Left lung (tissue), 10 donors: ENCODE measurements around the gene FANCL. TPM values are rescaled to one million over a fixed set of nuclear protein-coding genes. Genes with fewer than 3 reads are reported as not detected.
"Not testable (repeated sequence)": the region's sequence is repeated elsewhere in the genome, so short reads cannot be mapped to it uniquely, and the experiment has no call there.

Source experiments
- ATAC-seq: fragments of 200-7000 bp; cut with Tn5 transposase; one replicate; pipeline ENCODE4 v1.9.1; 2020; ENCODE audit warnings: moderate library complexity
- DNase-seq, 4 donors: peaks; one replicate each; pipeline ENCODE4 v3.0.0-alpha.2; 2013 to 2020
- H3K27ac ChIP-seq, 2 donors: fragments of 200-600 bp; sonication (generic) in 1 of 2; one replicate each; pipeline versions ENCODE4 v1.5.0 to v1.8.0; 2020 to 2021
- H3K27me3 ChIP-seq, 2 donors: fragments of 200-600 bp; sonication (generic) in 1 of 2; one replicate each; pipeline versions ENCODE4 v1.5.0 to v1.8.0; 2020 to 2021
- H3K36me3 ChIP-seq, 2 donors: fragments of 200-600 bp; sonication (generic) in 1 of 2; one replicate each; pipeline versions ENCODE4 v1.5.0 to v1.8.0; 2020 to 2021
- H3K4me1 ChIP-seq, 2 donors: fragments of 200-600 bp; one replicate each; pipeline ENCODE4 v1.8.0; 2021
- H3K4me3 ChIP-seq, 2 donors: fragments of 200-600 bp; sonication (generic) in 1 of 2; one replicate each; pipeline versions ENCODE4 v1.5.0 to v1.8.0; 2020 to 2021; ENCODE audit warnings: mild to moderate bottlenecking in 1 of 2
- H3K9me3 ChIP-seq, 2 donors: fragments of 200-600 bp; sonication (generic) in 1 of 2; one replicate each; pipeline versions ENCODE4 v1.5.0 to v1.8.0; 2020 to 2021
- CTCF ChIP-seq, 2 donors: fragments of 200-600 bp; sonication (generic) in 1 of 2; IDR thresholded peaks; one replicate each; pipeline versions ENCODE4 v1.5.0 to v1.8.0; 2021; ENCODE audit warnings: antibody characterized with exemption in 2 of 2
- intact Hi-C, 2 donors: fragments of 100-400 bp; cut with DNase I; formaldehyde crosslinking; loops; one replicate each; pipeline versions ENCODE4 v1.11.2 to v1.14.2; 2022
- polyA plus RNA-seq, 6 donors: library from polyadenylated mRNA; unstranded; fragments of 120-200 nt; gene quantifications; one replicate each; pipeline ENCODE4 v1.2.1, GENCODE V29; 2013; ENCODE audit not compliant: insufficient read length in 6 of 6
- total RNA-seq, 2 donors: library from RNA; stranded (reverse); fragmentation: NEBNext Ultra II Directional; extraction: Animal tissue kit (Norgen Biotek cat#: 25700); gene quantifications; one replicate each; pipeline ENCODE4 v1.2.1, GENCODE V29; 2021
- donor health status: DM: no; HTN: yes; CAD: no.
- donor health status: DM: no; HTN: no; CAD: no.

FANCL gene
- total and polyA plus RNA-seq, 8 donors: 18.0 to 111 (median 93.9) TPM

GRCh38 chr2:58180635-58181034 is 60.5 kb downstream of the FANCL start:
- no peak for TF ChIP-seq CTCF (IDR thresholded peaks at IDR 0.05)
- no peak for ATAC-seq
- H3K4me3 ChIP-seq: no peak overlapping the region
- no peaks in the 10 kb centered on the region for H3K4me1 ChIP-seq
- intact Hi-C loops: no loop called here
- DNase-seq: no peak
- H3K36me3 ChIP-seq: no peaks in the 10 kb centered on the region
- no peak overlapping the region for H3K27ac ChIP-seq
- H3K9me3 ChIP-seq: peaks cover 0 to 1% of the 10 kb centered on the region in 2 donors
- no peaks in the 10 kb centered on the region for H3K27me3 ChIP-seq

- H3K4me3 ChIP-seq, DNase-seq, intact Hi-C loops, ATAC-seq, H3K27me3 ChIP-seq, H3K27ac ChIP-seq, H3K36me3 ChIP-seq, H3K9me3 ChIP-seq, H3K4me1 ChIP-seq: not testable (repeated sequence)
Measured at GRCh38 chr2:58180175-58180574, 61.0 kb downstream of the FANCL start.

DNA sequence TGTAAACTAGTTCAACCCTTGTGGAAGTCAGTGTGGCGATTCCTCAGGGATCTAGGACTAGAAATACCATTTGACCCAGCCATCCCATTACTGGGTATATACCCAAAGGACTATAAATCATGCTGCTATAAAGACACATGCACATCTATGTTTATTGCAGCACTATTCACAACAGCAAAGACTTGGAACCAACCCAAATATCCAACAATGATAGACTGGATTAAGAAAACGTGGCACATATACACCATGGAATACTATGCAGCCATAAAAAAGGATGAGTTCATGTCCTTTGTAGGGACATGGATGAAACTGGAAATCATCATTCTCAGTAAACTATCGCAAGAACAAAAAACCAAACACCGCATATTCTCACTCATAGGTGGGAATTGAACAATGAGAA is 63.9 kb downstream of the FANCL start:
- ATAC-seq, intact Hi-C loops, H3K4me1 ChIP-seq: not testable (repeated sequence)

DNA sequence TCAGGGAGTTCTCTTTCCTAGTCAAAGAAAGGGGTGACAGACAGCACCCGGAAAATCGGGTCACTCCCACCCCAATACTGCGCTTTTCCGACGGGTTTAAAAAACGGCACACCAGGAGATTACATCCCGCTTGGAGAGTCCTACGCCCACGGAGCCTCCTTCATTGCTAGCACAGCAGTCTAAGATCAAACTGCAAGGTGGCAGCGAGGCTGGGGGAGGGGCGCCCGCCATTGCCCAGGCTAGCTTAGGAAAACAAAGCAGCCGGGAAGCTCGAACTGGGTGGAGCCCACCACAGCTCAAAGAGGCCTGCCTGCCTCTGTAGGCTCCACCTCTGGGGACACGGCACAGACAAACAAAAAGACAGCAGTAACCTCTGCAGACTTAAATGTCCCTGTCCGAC is 69.3 kb downstream of the FANCL start:
- H3K36me3 ChIP-seq: peaks cover 0 to 16% of the 10 kb centered on the region in 2 donors
- DNase-seq: peak in 1 of 4 donors; percentile 24
- peaks cover 0 to 18% of the 10 kb centered on the region in 2 donors for H3K9me3 ChIP-seq
- intact Hi-C loops, H3K27me3 ChIP-seq, ATAC-seq, H3K4me1 ChIP-seq, H3K27ac ChIP-seq, H3K4me3 ChIP-seq: not testable (repeated sequence)

More for the DNA sequence above, 63.9 kb downstream of the FANCL start:
- not testable (repeated sequence) for DNase-seq, H3K36me3 ChIP-seq, H3K4me3 ChIP-seq, H3K27me3 ChIP-seq, H3K27ac ChIP-seq, H3K9me3 ChIP-seq

GRCh38 chr2:58170334-58170933 is 70.7 kb downstream of the FANCL start:
- ATAC-seq, H3K4me1 ChIP-seq, H3K27ac ChIP-seq, DNase-seq, H3K27me3 ChIP-seq, H3K4me3 ChIP-seq, intact Hi-C loops: not testable (repeated sequence)
- Histone ChIP-seq H3K9me3 (peaks cover 0 to 17% of the 10 kb centered on the region in 2 donors), H3K36me3 (peaks cover 0 to 18% of the 10 kb centered on the region in 2 donors)

DNA sequence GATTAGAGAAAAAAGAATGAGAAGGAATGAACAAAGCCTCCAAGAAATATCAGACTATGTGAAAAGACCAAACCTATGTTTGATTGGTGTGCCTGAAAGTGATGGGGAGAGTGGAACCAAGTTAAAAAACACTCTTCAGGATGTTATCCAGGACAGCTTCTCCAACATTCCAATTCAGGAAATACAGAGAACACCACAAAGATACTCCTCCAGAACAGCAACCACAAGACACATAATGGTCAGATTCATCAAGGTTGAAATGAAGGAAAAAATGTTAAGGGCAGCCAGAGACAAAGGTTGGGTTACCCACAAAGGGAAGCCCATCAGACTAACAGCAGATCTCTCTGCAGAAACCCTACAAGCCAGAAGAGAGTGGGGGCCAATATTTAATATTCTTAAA is 71.3 kb downstream of the FANCL start:
- DNase-seq, H3K27ac ChIP-seq, ATAC-seq, H3K27me3 ChIP-seq, H3K4me1 ChIP-seq, H3K4me3 ChIP-seq, intact Hi-C loops: not testable (repeated sequence)
- H3K9me3 ChIP-seq: peaks cover 0 to 17% of the 10 kb centered on the region in 2 donors
- peaks cover 0 to 18% of the 10 kb centered on the region in 2 donors for H3K36me3 ChIP-seq

- H3K4me3 ChIP-seq, H3K27ac ChIP-seq, ATAC-seq, H3K27me3 ChIP-seq, intact Hi-C loops, H3K4me1 ChIP-seq: not testable (repeated sequence)
- Histone ChIP-seq H3K36me3 (peaks cover 0 to 18% of the 10 kb centered on the region in 2 donors), H3K9me3 (peaks cover 0 to 17% of the 10 kb centered on the region in 2 donors)
- DNase-seq: peak in 1 of 4 donors; percentile 10
Measured at GRCh38 chr2:58168130-58168529, 73.0 kb downstream of the FANCL start.

DNA sequence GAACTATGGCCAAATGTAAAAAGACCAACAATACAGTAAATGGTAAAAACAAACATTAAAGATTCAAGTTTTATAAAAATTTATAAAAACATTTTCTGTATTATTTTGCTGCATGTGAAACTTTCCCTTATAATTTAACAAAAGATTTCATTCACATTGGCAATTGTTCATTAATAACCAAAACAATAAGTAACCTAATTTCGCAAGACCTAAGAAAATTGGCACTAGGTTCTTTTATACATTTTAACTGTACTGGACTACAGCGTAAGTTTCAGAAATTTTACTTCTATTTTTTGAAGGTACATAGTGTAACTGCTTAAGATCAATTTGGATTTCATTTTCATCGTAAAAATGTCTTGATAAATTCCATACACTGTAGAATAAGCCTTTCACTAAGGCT is 77.2 kb downstream of the FANCL start:
- intact Hi-C loops: no loop called here
- DNase-seq (no peak), ATAC-seq (no peak)
- Histone ChIP-seq H3K27ac (no peak overlapping the region), H3K9me3 (no peaks in the 10 kb centered on the region), H3K36me3 (peaks cover 0 to 37% of the 10 kb centered on the region in 2 donors), H3K4me1 (no peaks in the 10 kb centered on the region), H3K27me3 (no peaks in the 10 kb centered on the region), H3K4me3 (no peak overlapping the region)
- no peak for TF ChIP-seq CTCF (IDR thresholded peaks at IDR 0.05)
